ENCODE results near the gene SPA17. TPM values are rescaled to one million over a fixed set of nuclear protein-coding genes. Genes with fewer than 3 reads are reported as not detected.

The SPA17 gene
- total and polyA plus RNA-seq, 9 of the 15 experiments (the other 6 are each of a cell fraction or from before 2014, with no cell fraction given) = 6.0 to 19.5 (median 12.6) TPM

DNA sequence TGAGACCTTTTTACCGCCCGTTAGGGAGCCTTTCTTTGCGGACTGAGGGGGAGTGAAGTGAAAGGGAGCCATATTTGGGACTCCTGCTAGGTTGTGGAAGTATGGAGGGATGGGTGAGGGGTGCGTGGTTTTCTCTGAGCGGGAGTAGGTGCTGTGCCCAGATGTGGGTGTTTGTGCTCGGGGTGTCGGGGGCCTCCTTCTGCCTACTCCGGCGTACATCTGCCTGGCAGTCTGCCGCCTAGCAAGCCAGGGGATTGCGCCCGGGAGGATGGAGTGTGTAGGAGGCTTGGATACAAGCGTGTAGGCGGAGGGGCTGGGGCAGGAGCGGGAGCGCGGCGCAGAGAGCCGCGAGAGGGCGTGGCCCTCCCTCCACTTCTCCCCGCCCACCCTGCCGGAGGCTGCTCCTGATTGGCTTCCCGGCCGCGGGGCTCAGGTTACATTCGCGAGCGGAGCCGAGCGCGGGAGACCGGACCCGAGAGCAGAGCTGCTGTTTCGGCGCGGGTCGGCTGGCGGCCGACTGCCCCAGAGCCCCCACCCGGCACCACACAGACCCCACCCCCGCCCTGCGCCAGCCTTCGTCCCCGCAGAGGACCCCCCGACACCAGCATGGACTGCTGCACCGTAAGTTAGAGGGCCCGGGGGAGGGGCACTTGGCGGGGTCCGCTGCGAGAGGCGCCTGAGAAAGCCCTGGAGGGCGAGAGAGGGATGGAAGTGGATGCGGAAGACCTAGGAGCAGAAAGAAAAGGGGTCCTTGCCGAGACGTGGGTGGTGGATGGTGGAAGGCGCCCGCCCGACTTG lies 66.0 kb downstream of the SPA17 start, which contains the start of gene NRGN (continued):
- peak; percentile 63 for TF ChIP-seq HMGN3 (IDR thresholded peaks at IDR 0.05; ENCODE audit: borderline replicate concordance, extremely low read depth, insufficient read length, low read depth, low read length)
- TF ChIP-seq FOXP1 (CRISPR knock-in tag; IDR thresholded peaks at IDR 0.05) = no peak
- 0 out of 2 replicates have a peak, but pooled peaks have one; percentile 5 for TF ChIP-seq CREB1 (IDR thresholded peaks at IDR 0.05)
- TF ChIP-seq CREB1 (CRISPR knock-in tag; IDR thresholded peaks at IDR 0.05) = no peak
- no peak for TF ChIP-seq HMG20B (CRISPR knock-in tag; IDR thresholded peaks at IDR 0.05)
- TF ChIP-seq, protein P1, sequence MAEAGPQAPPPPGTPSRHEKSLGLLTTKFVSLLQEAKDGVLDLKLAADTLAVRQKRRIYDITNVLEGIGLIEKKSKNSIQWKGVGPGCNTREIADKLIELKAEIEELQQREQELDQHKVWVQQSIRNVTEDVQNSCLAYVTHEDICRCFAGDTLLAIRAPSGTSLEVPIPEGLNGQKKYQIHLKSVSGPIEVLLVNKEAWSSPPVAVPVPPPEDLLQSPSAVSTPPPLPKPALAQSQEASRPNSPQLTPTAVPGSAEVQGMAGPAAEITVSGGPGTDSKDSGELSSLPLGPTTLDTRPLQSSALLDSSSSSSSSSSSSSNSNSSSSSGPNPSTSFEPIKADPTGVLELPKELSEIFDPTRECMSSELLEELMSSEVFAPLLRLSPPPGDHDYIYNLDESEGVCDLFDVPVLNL (CRISPR knock-in tag; IDR thresholded peaks at IDR 0.05; ENCODE audit: low read depth) = 0 out of 2 replicates have a peak, but pooled peaks have one; percentile 16
- TF ChIP-seq, protein P2, sequence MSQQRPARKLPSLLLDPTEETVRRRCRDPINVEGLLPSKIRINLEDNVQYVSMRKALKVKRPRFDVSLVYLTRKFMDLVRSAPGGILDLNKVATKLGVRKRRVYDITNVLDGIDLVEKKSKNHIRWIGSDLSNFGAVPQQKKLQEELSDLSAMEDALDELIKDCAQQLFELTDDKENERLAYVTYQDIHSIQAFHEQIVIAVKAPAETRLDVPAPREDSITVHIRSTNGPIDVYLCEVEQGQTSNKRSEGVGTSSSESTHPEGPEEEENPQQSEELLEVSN (IDR thresholded peaks at IDR 0.05; ENCODE audit: borderline replicate concordance in 1 of 2, extremely low read depth in 1 of 2, insufficient read depth in 1 of 2, insufficient read length in 1 of 2, low read depth in 1 of 2, low read length in 1 of 2, poor library complexity in 1 of 2, severe bottlenecking in 1 of 2) = peak; percentile 69 to 78
- TF ChIP-seq POU5F1 (IDR thresholded peaks at IDR 0.05; ENCODE audit: borderline replicate concordance, low read depth, low read length, partially characterized antibody) = no peak
- no peak for TF ChIP-seq TEAD4 (IDR thresholded peaks at IDR 0.05; ENCODE audit: low read length)
- no peak for TF ChIP-seq TEAD4 (CRISPR knock-in tag; IDR thresholded peaks at IDR 0.05; ENCODE audit: borderline replicate concordance)
- TF ChIP-seq, protein P3, sequence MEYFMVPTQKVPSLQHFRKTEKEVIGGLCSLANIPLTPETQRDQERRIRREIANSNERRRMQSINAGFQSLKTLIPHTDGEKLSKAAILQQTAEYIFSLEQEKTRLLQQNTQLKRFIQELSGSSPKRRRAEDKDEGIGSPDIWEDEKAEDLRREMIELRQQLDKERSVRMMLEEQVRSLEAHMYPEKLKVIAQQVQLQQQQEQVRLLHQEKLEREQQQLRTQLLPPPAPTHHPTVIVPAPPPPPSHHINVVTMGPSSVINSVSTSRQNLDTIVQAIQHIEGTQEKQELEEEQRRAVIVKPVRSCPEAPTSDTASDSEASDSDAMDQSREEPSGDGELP (CRISPR knock-in tag; IDR thresholded peaks at IDR 0.05; ENCODE audit: borderline replicate concordance) = 0 out of 2 replicates have a peak, but pooled peaks have one; percentile 15
- TF ChIP-seq GTF2A2 (tag; IDR thresholded peaks at IDR 0.05) = no peak
- TF ChIP-seq, protein P4, sequence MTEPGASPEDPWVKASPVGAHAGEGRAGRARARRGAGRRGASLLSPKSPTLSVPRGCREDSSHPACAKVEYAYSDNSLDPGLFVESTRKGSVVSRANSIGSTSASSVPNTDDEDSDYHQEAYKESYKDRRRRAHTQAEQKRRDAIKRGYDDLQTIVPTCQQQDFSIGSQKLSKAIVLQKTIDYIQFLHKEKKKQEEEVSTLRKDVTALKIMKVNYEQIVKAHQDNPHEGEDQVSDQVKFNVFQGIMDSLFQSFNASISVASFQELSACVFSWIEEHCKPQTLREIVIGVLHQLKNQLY (CRISPR knock-in tag; conservative IDR thresholded peaks at IDR 0.05) = no peak
- TF ChIP-seq TAF7 (tag; IDR thresholded peaks at IDR 0.05) = no peak
- TF ChIP-seq, protein P5, sequence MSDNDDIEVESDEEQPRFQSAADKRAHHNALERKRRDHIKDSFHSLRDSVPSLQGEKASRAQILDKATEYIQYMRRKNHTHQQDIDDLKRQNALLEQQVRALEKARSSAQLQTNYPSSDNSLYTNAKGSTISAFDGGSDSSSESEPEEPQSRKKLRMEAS (CRISPR knock-in tag; IDR thresholded peaks at IDR 0.05) = no peak
- TF ChIP-seq NRF1 (conservative IDR thresholded peaks at IDR 0.05 in 1 of 2, IDR thresholded peaks at IDR 0.05 in 1 of 2) = peak; percentile 64 to 70
- no peak for TF ChIP-seq PTTG1 (tag; IDR thresholded peaks at IDR 0.05; ENCODE audit: low read depth)
- TF ChIP-seq EGR1 (conservative IDR thresholded peaks at IDR 0.05) = peak; percentile 84
- TF ChIP-seq PURB (CRISPR knock-in tag; IDR thresholded peaks at IDR 0.05; ENCODE audit: low read depth) = no peak
- TF ChIP-seq, protein P6, sequence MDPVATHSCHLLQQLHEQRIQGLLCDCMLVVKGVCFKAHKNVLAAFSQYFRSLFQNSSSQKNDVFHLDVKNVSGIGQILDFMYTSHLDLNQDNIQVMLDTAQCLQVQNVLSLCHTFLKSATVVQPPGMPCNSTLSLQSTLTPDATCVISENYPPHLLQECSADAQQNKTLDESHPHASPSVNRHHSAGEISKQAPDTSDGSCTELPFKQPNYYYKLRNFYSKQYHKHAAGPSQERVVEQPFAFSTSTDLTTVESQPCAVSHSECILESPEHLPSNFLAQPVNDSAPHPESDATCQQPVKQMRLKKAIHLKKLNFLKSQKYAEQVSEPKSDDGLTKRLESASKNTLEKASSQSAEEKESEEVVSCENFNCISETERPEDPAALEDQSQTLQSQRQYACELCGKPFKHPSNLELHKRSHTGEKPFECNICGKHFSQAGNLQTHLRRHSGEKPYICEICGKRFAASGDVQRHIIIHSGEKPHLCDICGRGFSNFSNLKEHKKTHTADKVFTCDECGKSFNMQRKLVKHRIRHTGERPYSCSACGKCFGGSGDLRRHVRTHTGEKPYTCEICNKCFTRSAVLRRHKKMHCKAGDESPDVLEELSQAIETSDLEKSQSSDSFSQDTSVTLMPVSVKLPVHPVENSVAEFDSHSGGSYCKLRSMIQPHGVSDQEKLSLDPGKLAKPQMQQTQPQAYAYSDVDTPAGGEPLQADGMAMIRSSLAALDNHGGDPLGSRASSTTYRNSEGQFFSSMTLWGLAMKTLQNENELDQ (CRISPR knock-in tag; IDR thresholded peaks at IDR 0.05; ENCODE audit: borderline replicate concordance) = no peak

Measured in K562 (cell line).